ENCODE measurements around the gene BTN1A1. TPM values are rescaled to one million over a fixed set of nuclear protein-coding genes. Genes with fewer than 3 reads are reported as not detected.

The BTN1A1 gene
- polyA plus RNA-seq, 5 donors, result 0.12 to 0.26 (median 0.18) TPM

Other genes with a start within 250 kb of the BTN1A1 start
- 10 to 100 TPM; 20.1 to 49.3 (median 42.7) TPM for gene BTN3A2, start 135.1 kb upstream of the BTN1A1 start, polyA plus RNA-seq (ENCODE audit: insufficient read depth in 1 of 5, insufficient read length in 5 of 5, low replicate concordance in 1 of 5)
- gene BTN2A2, start 117.2 kb upstream of the BTN1A1 start, polyA plus RNA-seq (ENCODE audit: insufficient read depth in 1 of 5, insufficient read length in 5 of 5, low replicate concordance in 1 of 5), result 10 to 100 TPM; 10.1 to 22.0 (median 16.4) TPM
- 10 to 100 TPM; 50.0 to 83.2 (median 66.7) TPM for gene BTN3A1, start 98.0 kb upstream of the BTN1A1 start, polyA plus RNA-seq (ENCODE audit: insufficient read depth in 1 of 5, insufficient read length in 5 of 5, low replicate concordance in 1 of 5)
- gene BTN3A3, start 59.8 kb upstream of the BTN1A1 start, polyA plus RNA-seq (ENCODE audit: insufficient read depth in 1 of 5, insufficient read length in 5 of 5, low replicate concordance in 1 of 5), result 10 to 100 TPM; 33.7 to 52.6 (median 48.5) TPM
- gene BTN2A1, start 42.3 kb upstream of the BTN1A1 start, polyA plus RNA-seq (ENCODE audit: insufficient read depth in 1 of 5, insufficient read length in 5 of 5, low replicate concordance in 1 of 5), result 10 to 100 TPM; 35.8 to 47.8 (median 45.1) TPM
- 10 to 100 TPM; 63.8 to 89.2 (median 78.9) TPM for gene HMGN4, start 38.1 kb downstream of the BTN1A1 start, polyA plus RNA-seq (ENCODE audit: insufficient read depth in 1 of 5, insufficient read length in 5 of 5, low replicate concordance in 1 of 5)
- gene ABT1, start 96.7 kb downstream of the BTN1A1 start, polyA plus RNA-seq (ENCODE audit: insufficient read depth in 1 of 5, insufficient read length in 5 of 5, low replicate concordance in 1 of 5), result 10 to 100 TPM; 14.0 to 18.5 (median 15.4) TPM
- 10 to 100 TPM; 26.3 to 46.5 (median 39.1) TPM for gene ZNF322, start 159.4 kb downstream of the BTN1A1 start, polyA plus RNA-seq (ENCODE audit: insufficient read depth in 1 of 5, insufficient read length in 5 of 5, low replicate concordance in 1 of 5)

Data from right lung (tissue), 5 donors.